ENCODE results near the gene PRSS38.

Gene PRSS38

GRCh38 chr1:227780101-227781044 lies 35.1 kb upstream of the PRSS38 start:
- Histone ChIP-seq H3K27ac (ENCODE audit: low read length) (no peak overlapping the region), H3K4me1 (ENCODE audit: control insufficient read depth in 1 of 2, insufficient read depth in 2 of 2, low read length in 2 of 2) (peaks cover 0 to 12% of the 10 kb centered on the region in 2 donors), H3K27me3 (ENCODE audit: low read depth, low read length) (no peaks in the 10 kb centered on the region), H3K9me3 (ENCODE audit: control insufficient read depth in 1 of 2, low read length in 2 of 2) (no peaks in the 10 kb centered on the region), H3K36me3 (ENCODE audit: control insufficient read depth in 1 of 2, insufficient read depth in 2 of 2, low read length in 2 of 2) (peaks cover 4 to 17% of the 10 kb centered on the region in 2 donors), H3K4me3 (ENCODE audit: low read depth in 1 of 2, low read length in 2 of 2) (no peak overlapping the region)

GRCh38 chr1:227781314-227781930 lies 34.1 kb upstream of the PRSS38 start:
- H3K27ac ChIP-seq (ENCODE audit: low read length), result no peak overlapping the region
- H3K36me3 ChIP-seq (ENCODE audit: control insufficient read depth in 1 of 2, insufficient read depth in 2 of 2, low read length in 2 of 2), result peaks cover 4 to 17% of the 10 kb centered on the region in 2 donors
- no peaks in the 10 kb centered on the region for H3K9me3 ChIP-seq (ENCODE audit: control insufficient read depth in 1 of 2, low read length in 2 of 2)
- peaks cover 4% of the 10 kb centered on the region for H3K27me3 ChIP-seq (ENCODE audit: low read depth, low read length)
- no peak overlapping the region for H3K4me3 ChIP-seq (ENCODE audit: low read depth in 1 of 2, low read length in 2 of 2)
- peaks cover 3 to 11% of the 10 kb centered on the region in 2 donors for H3K4me1 ChIP-seq (ENCODE audit: control insufficient read depth in 1 of 2, insufficient read depth in 2 of 2, low read length in 2 of 2)

GRCh38 chr1:227782226-227782625 lies 33.2 kb upstream of the PRSS38 start:
- H3K36me3 ChIP-seq (ENCODE audit: control insufficient read depth in 1 of 2, insufficient read depth in 2 of 2, low read length in 2 of 2), result peaks cover 4 to 17% of the 10 kb centered on the region in 2 donors
- no peaks in the 10 kb centered on the region for H3K9me3 ChIP-seq (ENCODE audit: control insufficient read depth in 1 of 2, low read length in 2 of 2)
- H3K27ac ChIP-seq (ENCODE audit: low read length), result no peak overlapping the region
- H3K4me1 ChIP-seq (ENCODE audit: control insufficient read depth in 1 of 2, insufficient read depth in 2 of 2, low read length in 2 of 2), result peaks cover 9 to 14% of the 10 kb centered on the region in 2 donors
- peaks cover 4% of the 10 kb centered on the region for H3K27me3 ChIP-seq (ENCODE audit: low read depth, low read length)
- H3K4me3 ChIP-seq (ENCODE audit: low read depth in 1 of 2, low read length in 2 of 2), result no peak overlapping the region

- no peak overlapping the region for H3K27ac ChIP-seq (ENCODE audit: low read length)
- no peaks in the 10 kb centered on the region for H3K9me3 ChIP-seq (ENCODE audit: control insufficient read depth in 1 of 2, low read length in 2 of 2)
- H3K36me3 ChIP-seq (ENCODE audit: control insufficient read depth in 1 of 2, insufficient read depth in 2 of 2, low read length in 2 of 2), result peaks cover 4 to 17% of the 10 kb centered on the region in 2 donors
- H3K4me1 ChIP-seq (ENCODE audit: control insufficient read depth in 1 of 2, insufficient read depth in 2 of 2, low read length in 2 of 2), result peaks cover 9 to 21% of the 10 kb centered on the region in 2 donors
- H3K4me3 ChIP-seq (ENCODE audit: low read depth in 1 of 2, low read length in 2 of 2), result no peak overlapping the region
- peaks cover 4% of the 10 kb centered on the region for H3K27me3 ChIP-seq (ENCODE audit: low read depth, low read length)
These were observed 30.2 kb upstream of the PRSS38 start for GRCh38 chr1:227785094-227785804.

- no peak overlapping the region for H3K27ac ChIP-seq (ENCODE audit: low read length)
- peaks cover 4% of the 10 kb centered on the region for H3K27me3 ChIP-seq (ENCODE audit: low read depth, low read length)
- H3K4me3 ChIP-seq (ENCODE audit: low read depth in 1 of 2, low read length in 2 of 2), result peak overlapping the region in 1 of 2 donors; percentile 73
- no peaks in the 10 kb centered on the region for H3K9me3 ChIP-seq (ENCODE audit: control insufficient read depth in 1 of 2, low read length in 2 of 2)
- peaks cover under 1 to 10% of the 10 kb centered on the region in 2 donors for H3K36me3 ChIP-seq (ENCODE audit: control insufficient read depth in 1 of 2, insufficient read depth in 2 of 2, low read length in 2 of 2)
- peaks cover 9 to 21% of the 10 kb centered on the region in 2 donors for H3K4me1 ChIP-seq (ENCODE audit: control insufficient read depth in 1 of 2, insufficient read depth in 2 of 2, low read length in 2 of 2)
These were observed 29.4 kb upstream of the PRSS38 start for GRCh38 chr1:227785805-227786671.

- H3K9me3 ChIP-seq (ENCODE audit: control insufficient read depth in 1 of 2, low read length in 2 of 2), result no peaks in the 10 kb centered on the region
- no peak overlapping the region for H3K27ac ChIP-seq (ENCODE audit: low read length)
- peak overlapping the region; percentile 73 to 75 for H3K4me3 ChIP-seq (ENCODE audit: low read depth in 1 of 2, low read length in 2 of 2)
- H3K27me3 ChIP-seq (ENCODE audit: low read depth, low read length), result peaks cover 4% of the 10 kb centered on the region
- peaks cover 0 to 4% of the 10 kb centered on the region in 2 donors for H3K36me3 ChIP-seq (ENCODE audit: control insufficient read depth in 1 of 2, insufficient read depth in 2 of 2, low read length in 2 of 2)
- peaks cover 9 to 21% of the 10 kb centered on the region in 2 donors for H3K4me1 ChIP-seq (ENCODE audit: control insufficient read depth in 1 of 2, insufficient read depth in 2 of 2, low read length in 2 of 2)
These were observed 28.6 kb upstream of the PRSS38 start for GRCh38 chr1:227786673-227787512.

- peaks cover 4% of the 10 kb centered on the region for H3K27me3 ChIP-seq (ENCODE audit: low read depth, low read length)
- peak overlapping the region; percentile 73 to 75 for H3K4me3 ChIP-seq (ENCODE audit: low read depth in 1 of 2, low read length in 2 of 2)
- H3K4me1 ChIP-seq (ENCODE audit: control insufficient read depth in 1 of 2, insufficient read depth in 2 of 2, low read length in 2 of 2), result peaks cover 9 to 21% of the 10 kb centered on the region in 2 donors
- no peaks in the 10 kb centered on the region for H3K9me3 ChIP-seq (ENCODE audit: control insufficient read depth in 1 of 2, low read length in 2 of 2)
- H3K36me3 ChIP-seq (ENCODE audit: control insufficient read depth in 1 of 2, insufficient read depth in 2 of 2, low read length in 2 of 2), result no peaks in the 10 kb centered on the region
- H3K27ac ChIP-seq (ENCODE audit: low read length), result peak overlapping the region; percentile 68
These were observed 27.8 kb upstream of the PRSS38 start for GRCh38 chr1:227787513-227788270.

- H3K27ac ChIP-seq (ENCODE audit: low read length), result no peak overlapping the region
- peak overlapping the region; percentile 16 to 73 for H3K4me3 ChIP-seq (ENCODE audit: low read depth in 1 of 2, low read length in 2 of 2)
- peaks cover 4% of the 10 kb centered on the region for H3K27me3 ChIP-seq (ENCODE audit: low read depth, low read length)
- no peaks in the 10 kb centered on the region for H3K36me3 ChIP-seq (ENCODE audit: control insufficient read depth in 1 of 2, insufficient read depth in 2 of 2, low read length in 2 of 2)
- no peaks in the 10 kb centered on the region for H3K9me3 ChIP-seq (ENCODE audit: control insufficient read depth in 1 of 2, low read length in 2 of 2)
- H3K4me1 ChIP-seq (ENCODE audit: control insufficient read depth in 1 of 2, insufficient read depth in 2 of 2, low read length in 2 of 2), result peaks cover 9 to 21% of the 10 kb centered on the region in 2 donors
These were observed 27.0 kb upstream of the PRSS38 start for GRCh38 chr1:227788271-227789083.
